ENCODE results near the gene PDE6C.

GRCh38 chr10:93590638-93591037, 21.7 kb upstream of the PDE6C start:
- TF ChIP-seq CTCF (conservative IDR thresholded peaks at IDR 0.05 in 1 of 2, IDR thresholded peaks at IDR 0.05 in 1 of 2; ENCODE audit: low read depth in 1 of 2, low read length in 2 of 2) = no peak
- no peak for TF ChIP-seq EZH2 (IDR thresholded peaks at IDR 0.05; ENCODE audit: low read length, missing control alignments)
